ENCODE results near the gene MVP.

The MVP gene

DNA sequence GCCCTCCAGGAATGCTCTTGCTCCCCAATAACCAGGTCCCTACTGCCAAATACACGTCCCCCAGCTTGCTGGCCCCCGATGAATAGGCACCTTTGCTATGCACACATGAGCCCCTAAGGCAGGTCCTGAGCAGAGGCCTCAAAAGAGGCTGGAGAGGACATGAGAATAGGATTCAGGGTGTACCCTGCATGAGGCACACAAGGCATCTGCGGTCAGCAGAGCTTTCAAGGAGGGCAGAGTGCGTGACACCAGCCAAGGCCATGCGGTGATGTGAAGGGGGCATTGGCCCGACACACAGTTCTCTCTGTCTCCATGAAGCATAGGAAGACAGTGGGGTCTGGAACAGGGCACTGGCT, 72.2 kb downstream of the MVP start:
- TF ChIP-seq, protein P1, sequence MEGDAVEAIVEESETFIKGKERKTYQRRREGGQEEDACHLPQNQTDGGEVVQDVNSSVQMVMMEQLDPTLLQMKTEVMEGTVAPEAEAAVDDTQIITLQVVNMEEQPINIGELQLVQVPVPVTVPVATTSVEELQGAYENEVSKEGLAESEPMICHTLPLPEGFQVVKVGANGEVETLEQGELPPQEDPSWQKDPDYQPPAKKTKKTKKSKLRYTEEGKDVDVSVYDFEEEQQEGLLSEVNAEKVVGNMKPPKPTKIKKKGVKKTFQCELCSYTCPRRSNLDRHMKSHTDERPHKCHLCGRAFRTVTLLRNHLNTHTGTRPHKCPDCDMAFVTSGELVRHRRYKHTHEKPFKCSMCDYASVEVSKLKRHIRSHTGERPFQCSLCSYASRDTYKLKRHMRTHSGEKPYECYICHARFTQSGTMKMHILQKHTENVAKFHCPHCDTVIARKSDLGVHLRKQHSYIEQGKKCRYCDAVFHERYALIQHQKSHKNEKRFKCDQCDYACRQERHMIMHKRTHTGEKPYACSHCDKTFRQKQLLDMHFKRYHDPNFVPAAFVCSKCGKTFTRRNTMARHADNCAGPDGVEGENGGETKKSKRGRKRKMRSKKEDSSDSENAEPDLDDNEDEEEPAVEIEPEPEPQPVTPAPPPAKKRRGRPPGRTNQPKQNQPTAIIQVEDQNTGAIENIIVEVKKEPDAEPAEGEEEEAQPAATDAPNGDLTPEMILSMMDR (conservative IDR thresholded peaks at IDR 0.05; ENCODE audit: low read length) = no peak
- DNase-seq (ENCODE audit: low read depth) = no peak
- no peak overlapping the region for H3K4me3 ChIP-seq (ENCODE audit: low read length)

DNA sequence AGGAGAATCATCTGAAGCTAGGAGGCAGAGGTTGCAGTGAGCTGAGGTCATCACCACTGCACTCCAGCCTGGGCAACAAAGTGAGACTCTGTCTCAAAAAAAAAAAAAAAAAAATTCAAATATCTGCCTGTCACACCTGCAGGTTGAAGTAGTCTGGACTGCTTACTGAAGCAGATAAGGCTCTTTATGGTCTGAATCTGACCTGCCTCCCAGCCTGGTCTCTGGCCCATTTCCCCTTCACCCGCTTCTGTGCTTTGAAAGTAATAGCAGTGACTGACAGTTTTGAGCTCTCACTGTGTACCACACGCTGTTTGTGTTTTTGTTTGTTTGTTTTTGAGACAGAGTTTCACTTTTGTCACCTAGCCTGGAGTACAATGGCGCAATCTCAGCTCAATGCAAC, 73.3 kb downstream of the MVP start:
- TF ChIP-seq, protein P1 (conservative IDR thresholded peaks at IDR 0.05; ENCODE audit: low read length) = no peak
- DNase-seq (ENCODE audit: low read depth) = no peak
- H3K4me3 ChIP-seq (ENCODE audit: low read length) = no peak overlapping the region

- no peak for DNase-seq (ENCODE audit: low read depth)
- TF ChIP-seq, protein P1 (conservative IDR thresholded peaks at IDR 0.05; ENCODE audit: low read length) = no peak
- H3K4me3 ChIP-seq (ENCODE audit: low read length) = no peak overlapping the region
Observed at GRCh38 chr16:29894352-29894751, 74.1 kb downstream of the MVP start.

GRCh38 chr16:29896841-29897240, 76.6 kb downstream of the MVP start:
- no peak for DNase-seq (ENCODE audit: low read depth)
- H3K4me3 ChIP-seq (ENCODE audit: low read length) = no peak overlapping the region
- TF ChIP-seq, protein P1 (conservative IDR thresholded peaks at IDR 0.05; ENCODE audit: low read length) = no peak

DNA sequence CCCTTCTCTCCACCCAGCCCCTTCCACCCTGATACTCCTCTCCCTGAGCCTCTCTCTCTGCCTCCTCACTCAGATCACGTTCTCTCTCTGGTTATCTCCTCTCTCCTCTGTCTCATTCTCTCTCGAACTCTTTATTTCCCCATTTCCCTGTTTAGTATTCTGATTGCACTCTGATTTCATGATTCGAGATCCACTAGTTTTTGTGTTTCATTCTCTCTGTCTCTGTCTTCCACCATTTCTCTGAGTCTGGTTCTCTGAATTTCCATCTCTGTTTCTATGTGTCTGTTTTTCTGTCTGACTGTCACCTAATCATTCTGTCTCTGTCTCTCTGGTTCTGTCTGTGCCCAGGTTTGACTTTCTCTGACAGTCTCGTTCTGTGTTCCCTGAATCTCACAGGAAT, 77.1 kb downstream of the MVP start:
- TF ChIP-seq, protein P1 (conservative IDR thresholded peaks at IDR 0.05; ENCODE audit: low read length) = no peak
- no peak for DNase-seq (ENCODE audit: low read depth)
- no peak overlapping the region for H3K4me3 ChIP-seq (ENCODE audit: low read length)

Measured in AG10803 (cell line).